ENCODE data around the gene CD99L2. TPM values are rescaled to one million over a fixed set of nuclear protein-coding genes. Genes with fewer than 3 reads are reported as not detected.

Gene CD99L2
- total and polyA plus RNA-seq, 10 of the 15 experiments (the other 5 are each of a cell fraction or from before 2014, with no cell fraction given) = 1.1 to 22.9 (median 13.0) TPM

GRCh38 chrX:150940844-150941495 is 42.5 kb upstream of the CD99L2 start:
- H3K4me3 ChIP-seq = no peak overlapping the region
- no peaks in the 10 kb centered on the region for H3K36me3 ChIP-seq (ENCODE audit: control insufficient read depth in 2 of 2, insufficient read depth in 2 of 2, low read length in 1 of 2)
- H4K20me1 ChIP-seq (ENCODE audit: control insufficient read depth, insufficient read depth) = no peaks in the 10 kb centered on the region
- no peak overlapping the region for H3K9ac ChIP-seq (ENCODE audit: control insufficient read depth, insufficient read depth, low read length)
- intact Hi-C loops (cut with micrococcal nuclease; ENCODE audit: unreplicated experiment) = no loop called here
- FAIRE-seq (no peak), ATAC-seq (no peak), DNase-seq (ENCODE audit: low read depth, low spot score) (no peak)
- no peak overlapping the region for H3K27ac ChIP-seq (ENCODE audit: control insufficient read depth, insufficient read depth)
- ChIA-PET RAD21 (ENCODE audit: unreplicated experiment) (no interaction called here), SMC1A (ENCODE audit: uncharacterized antibody, unreplicated experiment) (no interaction called here), CTCF (no interaction called here), POLR2A (interaction anchor here (0.7 kb wide), 1 partner anchor 8 kb away, joined by 7 read pairs; no protein-coding TSS in a partner anchor)
- in situ Hi-C loops (cut with MboI) = no loop called here
- WGBS (ENCODE audit: insufficient coverage, insufficient replicate concordance, low lambda C conversion rate, missing lambda C conversion rate) = 13% methylated on average over 9 of the region's 9 CpGs
- no peak overlapping the region for H2AFZ ChIP-seq (ENCODE audit: control insufficient read depth, low read depth, low read length)
- H3K79me2 ChIP-seq (ENCODE audit: control insufficient read depth, insufficient read depth, low read length) = no peaks in the 10 kb centered on the region
- no peak overlapping the region for H3K4me2 ChIP-seq (ENCODE audit: control insufficient read depth, insufficient read depth)
- no peaks in the 10 kb centered on the region for H3K27me3 ChIP-seq (replicated peaks in 1 of 2; ENCODE audit: control insufficient read depth in 2 of 2, insufficient read depth in 2 of 2, low read length in 1 of 2)
- H3K9me3 ChIP-seq (replicated peaks; ENCODE audit: control insufficient read depth, insufficient read depth, low read length) = no peaks in the 10 kb centered on the region
- H3K4me1 ChIP-seq (ENCODE audit: control insufficient read depth, insufficient read depth, low read length) = no peaks in the 10 kb centered on the region
- TF ChIP-seq IRF4 (IDR thresholded peaks at IDR 0.05; ENCODE audit: low read depth, low read length) (no peak), MEF2B (IDR thresholded peaks at IDR 0.05; ENCODE audit: partially characterized antibody, poor library complexity, severe bottlenecking) (no peak), FOS (IDR thresholded peaks at IDR 0.05; ENCODE audit: borderline replicate concordance, extremely low read depth, insufficient read length) (no peak), PML (IDR thresholded peaks at IDR 0.05; ENCODE audit: low read length) (no peak)
- BruUV-seq (replicated peaks) = no TSS peak

DNA sequence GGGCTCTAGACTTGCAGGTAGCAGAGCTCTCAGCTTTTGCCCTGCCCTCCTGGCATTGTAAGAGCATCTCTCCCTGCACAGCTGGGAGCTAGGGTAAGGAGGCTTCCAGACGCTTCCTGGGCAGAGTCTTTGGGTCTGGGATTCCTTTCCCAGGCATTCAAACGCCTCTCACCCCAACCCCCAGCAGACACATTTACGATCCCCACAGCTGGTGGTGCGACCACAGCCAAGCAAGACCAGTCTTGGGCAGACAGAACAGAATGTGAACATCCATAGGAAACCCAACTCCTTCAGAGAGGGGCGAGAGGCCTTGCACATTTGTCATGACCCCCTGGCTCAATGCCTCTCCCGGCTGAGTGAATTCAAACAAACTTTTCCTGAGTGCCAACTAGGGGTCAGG is 38.1 kb upstream of the CD99L2 start:
- no peaks in the 10 kb centered on the region for H3K4me1 ChIP-seq (ENCODE audit: control insufficient read depth, insufficient read depth, low read length)
- SMC1A ChIA-PET (ENCODE audit: uncharacterized antibody, unreplicated experiment) = no interaction called here
- 5% methylated on average over 6 of the region's 6 CpGs for WGBS (ENCODE audit: insufficient coverage, insufficient replicate concordance, low lambda C conversion rate, missing lambda C conversion rate)
- H2AFZ ChIP-seq (ENCODE audit: control insufficient read depth, low read depth, low read length) = no peak overlapping the region
- DNase-seq (ENCODE audit: low read depth, low spot score) (no peak), ATAC-seq (no peak), FAIRE-seq (no peak)
- no peak overlapping the region for H3K4me3 ChIP-seq
- H3K27me3 ChIP-seq (replicated peaks in 1 of 2; ENCODE audit: control insufficient read depth in 2 of 2, insufficient read depth in 2 of 2, low read length in 1 of 2) = no peaks in the 10 kb centered on the region
- H3K36me3 ChIP-seq (ENCODE audit: control insufficient read depth in 2 of 2, insufficient read depth in 2 of 2, low read length in 1 of 2) = no peaks in the 10 kb centered on the region
- H3K27ac ChIP-seq (ENCODE audit: control insufficient read depth, insufficient read depth) = no peak overlapping the region
- in situ Hi-C loops (cut with MboI) = no loop called here
- CTCF ChIA-PET = interaction anchor here (1.0 kb wide), 1 partner anchor 164 kb away, joined by 4 read pairs; no protein-coding TSS in a partner anchor
- no peaks in the 10 kb centered on the region for H3K79me2 ChIP-seq (ENCODE audit: control insufficient read depth, insufficient read depth, low read length)
- RAD21 ChIA-PET (ENCODE audit: unreplicated experiment) = no interaction called here
- POLR2A ChIA-PET = no interaction called here
- intact Hi-C loops (cut with micrococcal nuclease; ENCODE audit: unreplicated experiment) = no loop called here
- H3K4me2 ChIP-seq (ENCODE audit: control insufficient read depth, insufficient read depth) = no peak overlapping the region
- no peak for TF ChIP-seq USF1 (IDR thresholded peaks at IDR 0.05; ENCODE audit: borderline replicate concordance, extremely low read length, insufficient read depth, low read depth, low read length)
- TF ChIP-seq SMAD5 (IDR thresholded peaks at IDR 0.05; ENCODE audit: low read depth) = no peak
- TF ChIP-seq SREBF1 (IDR thresholded peaks at IDR 0.05; ENCODE audit: low read length) = no peak
- TF ChIP-seq MYC (IDR thresholded peaks at IDR 0.05; ENCODE audit: insufficient read depth, insufficient read length, insufficient replicate concordance, low read length, severe bottlenecking) = no peak
- no peak for TF ChIP-seq ZSCAN29 (IDR thresholded peaks at IDR 0.05)
- no peak for TF ChIP-seq TARDBP (IDR thresholded peaks at IDR 0.05; ENCODE audit: borderline replicate concordance)
- TF ChIP-seq ZNF274 (IDR thresholded peaks at IDR 0.05; ENCODE audit: insufficient read depth, insufficient read length) = no peak
- TF ChIP-seq, protein P1, sequence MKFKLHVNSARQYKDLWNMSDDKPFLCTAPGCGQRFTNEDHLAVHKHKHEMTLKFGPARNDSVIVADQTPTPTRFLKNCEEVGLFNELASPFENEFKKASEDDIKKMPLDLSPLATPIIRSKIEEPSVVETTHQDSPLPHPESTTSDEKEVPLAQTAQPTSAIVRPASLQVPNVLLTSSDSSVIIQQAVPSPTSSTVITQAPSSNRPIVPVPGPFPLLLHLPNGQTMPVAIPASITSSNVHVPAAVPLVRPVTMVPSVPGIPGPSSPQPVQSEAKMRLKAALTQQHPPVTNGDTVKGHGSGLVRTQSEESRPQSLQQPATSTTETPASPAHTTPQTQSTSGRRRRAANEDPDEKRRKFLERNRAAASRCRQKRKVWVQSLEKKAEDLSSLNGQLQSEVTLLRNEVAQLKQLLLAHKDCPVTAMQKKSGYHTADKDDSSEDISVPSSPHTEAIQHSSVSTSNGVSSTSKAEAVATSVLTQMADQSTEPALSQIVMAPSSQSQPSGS (IDR thresholded peaks at IDR 0.05; ENCODE audit: low read length) = no peak
- no peak for TF ChIP-seq SRF (IDR thresholded peaks at IDR 0.05; ENCODE audit: low read depth in 2 of 2, low read length in 2 of 2)
- TF ChIP-seq ESRRA (IDR thresholded peaks at IDR 0.05; ENCODE audit: low read length) = no peak
- TF ChIP-seq TBL1XR1 (IDR thresholded peaks at IDR 0.05; ENCODE audit: low read depth, low read length) = no peak
- TF ChIP-seq, protein P2, sequence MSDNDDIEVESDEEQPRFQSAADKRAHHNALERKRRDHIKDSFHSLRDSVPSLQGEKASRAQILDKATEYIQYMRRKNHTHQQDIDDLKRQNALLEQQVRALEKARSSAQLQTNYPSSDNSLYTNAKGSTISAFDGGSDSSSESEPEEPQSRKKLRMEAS (IDR thresholded peaks at IDR 0.05; ENCODE audit: low read depth, low read length) = no peak
- no TSS peak for BruUV-seq (replicated peaks)
- H3K9ac ChIP-seq (ENCODE audit: control insufficient read depth, insufficient read depth, low read length) = no peak overlapping the region
- H4K20me1 ChIP-seq (ENCODE audit: control insufficient read depth, insufficient read depth) = no peaks in the 10 kb centered on the region
- no peaks in the 10 kb centered on the region for H3K9me3 ChIP-seq (replicated peaks; ENCODE audit: control insufficient read depth, insufficient read depth, low read length)

All from GM12878 (cell line).